GM13977 (cell line): Measurements from ENCODE around the gene CCDC78.

Experiments used
- DNase-seq: peaks from one replicate; pipeline ENCODE4 v3.0.0; 2012; ENCODE audit warnings: low spot score
- in situ Hi-C: fragments of 300-500 bp; cut with MboI; formaldehyde crosslinking; loops from one replicate; pipeline ENCODE4 v1.12.0; 2022; ENCODE audit warnings: low sequenced_read_pairs, low pct_unique_long_range_greater_than_20kb, mixed read lengths, inconsistent platforms; ENCODE audit not compliant: unreplicated experiment
- TF ChIP-seq, protein P1 (sequence below): IDR thresholded peaks from 2 replicates; pipeline ENCODE4 v1.5.1; 2012; ENCODE audit warnings: mild to moderate bottlenecking, control low read depth; ENCODE audit not compliant: insufficient read depth; ENCODE audit errors: extremely low read depth, missing control alignments

Gene CCDC78

DNA sequence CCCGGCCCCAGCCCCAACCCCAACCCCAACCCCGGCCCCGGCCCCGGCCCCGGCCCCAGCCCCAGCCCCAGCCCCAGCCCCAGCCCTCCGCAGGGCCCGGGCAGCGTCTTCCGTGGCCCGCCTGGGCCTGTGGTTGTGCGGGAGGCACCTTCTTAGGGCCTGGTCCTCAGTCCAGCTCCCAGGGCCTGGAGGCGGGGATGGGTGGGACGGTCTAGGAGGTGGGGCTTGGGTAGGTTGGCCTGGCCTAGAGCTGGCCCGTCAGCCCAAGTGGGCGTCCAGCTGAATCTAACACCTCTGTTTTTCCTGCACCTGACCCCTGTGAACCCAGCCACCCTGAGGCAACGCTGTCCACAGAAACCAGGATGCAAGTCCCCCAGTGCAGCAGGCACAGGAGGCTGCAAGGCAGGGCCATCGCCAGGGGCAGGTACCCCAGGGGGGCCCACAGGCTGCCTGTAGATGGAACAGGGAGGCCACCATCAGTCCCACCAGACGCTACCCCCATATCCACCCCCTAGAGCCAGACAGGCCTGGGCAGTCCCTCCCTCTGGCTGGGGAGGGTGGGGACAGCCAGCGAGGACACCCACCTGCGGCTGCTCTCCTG, 43.0 kb upstream of the CCDC78 start:
- DNase-seq = no peak
- in situ Hi-C loops = no loop called here
- TF ChIP-seq, protein P1, sequence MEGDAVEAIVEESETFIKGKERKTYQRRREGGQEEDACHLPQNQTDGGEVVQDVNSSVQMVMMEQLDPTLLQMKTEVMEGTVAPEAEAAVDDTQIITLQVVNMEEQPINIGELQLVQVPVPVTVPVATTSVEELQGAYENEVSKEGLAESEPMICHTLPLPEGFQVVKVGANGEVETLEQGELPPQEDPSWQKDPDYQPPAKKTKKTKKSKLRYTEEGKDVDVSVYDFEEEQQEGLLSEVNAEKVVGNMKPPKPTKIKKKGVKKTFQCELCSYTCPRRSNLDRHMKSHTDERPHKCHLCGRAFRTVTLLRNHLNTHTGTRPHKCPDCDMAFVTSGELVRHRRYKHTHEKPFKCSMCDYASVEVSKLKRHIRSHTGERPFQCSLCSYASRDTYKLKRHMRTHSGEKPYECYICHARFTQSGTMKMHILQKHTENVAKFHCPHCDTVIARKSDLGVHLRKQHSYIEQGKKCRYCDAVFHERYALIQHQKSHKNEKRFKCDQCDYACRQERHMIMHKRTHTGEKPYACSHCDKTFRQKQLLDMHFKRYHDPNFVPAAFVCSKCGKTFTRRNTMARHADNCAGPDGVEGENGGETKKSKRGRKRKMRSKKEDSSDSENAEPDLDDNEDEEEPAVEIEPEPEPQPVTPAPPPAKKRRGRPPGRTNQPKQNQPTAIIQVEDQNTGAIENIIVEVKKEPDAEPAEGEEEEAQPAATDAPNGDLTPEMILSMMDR = no peak

DNA sequence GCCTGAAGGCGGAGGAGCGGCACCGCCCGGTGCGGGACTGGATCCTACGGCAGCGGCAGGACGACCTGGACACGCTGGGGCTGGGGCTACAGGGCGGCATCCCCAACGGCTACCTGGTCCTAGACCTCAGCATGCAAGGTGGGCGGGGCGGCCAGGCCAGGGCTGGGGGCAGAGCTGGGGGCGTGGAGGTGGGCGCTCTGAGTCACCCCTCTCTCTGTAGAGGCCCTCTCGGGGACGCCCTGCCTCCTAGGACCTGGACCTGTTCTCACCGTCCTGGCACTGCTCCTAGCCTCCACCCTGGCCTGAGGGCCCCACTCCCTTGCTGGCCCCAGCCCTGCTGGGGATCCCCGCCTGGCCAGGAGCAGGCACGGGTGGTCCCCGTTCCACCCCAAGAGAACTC, 42.2 kb upstream of the CCDC78 start:
- in situ Hi-C loops = no loop called here
- DNase-seq = no peak
- TF ChIP-seq, protein P1 = no peak

DNA sequence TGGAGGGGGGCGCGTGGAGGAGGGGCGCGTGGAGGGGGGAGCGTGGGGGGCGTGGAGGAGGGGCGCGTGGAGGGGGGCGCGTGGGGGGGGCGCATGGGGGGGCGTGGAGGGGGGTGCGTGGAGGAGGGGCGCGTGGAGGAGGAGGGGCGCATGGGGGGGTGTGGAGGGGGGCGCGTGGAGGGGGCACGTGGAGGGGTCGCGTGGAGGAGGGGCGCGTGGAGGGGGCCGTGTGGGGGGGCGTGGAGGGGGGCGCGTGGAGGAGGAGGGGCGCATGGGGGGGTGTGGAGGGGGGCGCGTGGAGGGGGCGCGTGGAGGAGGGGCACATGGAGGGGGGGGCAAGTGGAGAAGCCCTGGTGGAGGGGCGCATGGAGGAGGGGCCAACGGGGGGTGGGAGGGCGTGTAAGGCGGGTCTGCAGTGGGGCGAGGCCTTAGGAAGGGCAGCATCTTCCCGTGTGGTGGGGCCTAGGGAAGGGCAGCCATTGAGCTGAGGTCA, 41.5 kb upstream of the CCDC78 start:
- TF ChIP-seq, protein P1 = no peak
- in situ Hi-C loops = no loop called here
- no peak for DNase-seq

DNA sequence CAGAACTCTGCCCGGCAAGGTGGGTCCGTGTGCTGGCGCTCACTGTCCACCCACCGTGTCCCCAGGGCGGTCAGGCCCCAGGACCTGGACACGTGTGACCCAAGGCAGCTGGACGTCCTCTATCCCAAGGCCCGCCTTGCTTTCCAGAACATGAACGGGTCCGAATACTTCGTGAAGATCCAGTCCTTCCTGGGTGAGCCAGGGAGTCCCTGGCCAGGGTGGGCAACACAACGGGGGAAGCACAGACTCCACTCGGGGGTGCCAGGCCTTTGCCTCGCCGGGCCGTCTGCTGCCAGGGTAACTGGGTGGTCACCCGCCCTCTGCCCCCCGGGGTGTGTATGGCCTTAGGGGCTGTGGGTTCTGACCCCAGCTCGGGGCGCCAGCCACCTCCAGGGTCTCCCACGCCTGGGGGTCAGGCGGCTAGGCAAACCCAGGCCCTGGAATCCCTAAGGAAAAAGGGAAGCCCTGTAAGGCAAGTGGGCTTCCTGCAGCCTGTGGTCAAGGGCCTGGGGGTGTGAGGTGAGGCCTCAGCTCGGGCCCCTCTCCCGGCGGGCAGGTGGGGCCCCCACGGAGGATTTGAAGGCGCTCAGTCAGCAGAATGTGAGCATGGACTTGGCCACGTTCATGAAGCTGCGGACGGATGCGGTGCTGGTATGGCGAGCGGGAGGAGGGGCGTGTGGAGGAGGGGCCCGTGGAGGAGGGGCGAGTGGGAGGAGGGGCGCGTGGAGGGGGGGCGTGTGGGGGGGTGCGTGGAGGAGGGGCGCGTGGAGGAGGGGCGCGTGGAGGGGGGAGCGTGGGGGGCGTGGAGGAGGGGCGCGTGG, 40.8 kb upstream of the CCDC78 start:
- TF ChIP-seq, protein P1 = no peak
- in situ Hi-C loops = no loop called here

DNA sequence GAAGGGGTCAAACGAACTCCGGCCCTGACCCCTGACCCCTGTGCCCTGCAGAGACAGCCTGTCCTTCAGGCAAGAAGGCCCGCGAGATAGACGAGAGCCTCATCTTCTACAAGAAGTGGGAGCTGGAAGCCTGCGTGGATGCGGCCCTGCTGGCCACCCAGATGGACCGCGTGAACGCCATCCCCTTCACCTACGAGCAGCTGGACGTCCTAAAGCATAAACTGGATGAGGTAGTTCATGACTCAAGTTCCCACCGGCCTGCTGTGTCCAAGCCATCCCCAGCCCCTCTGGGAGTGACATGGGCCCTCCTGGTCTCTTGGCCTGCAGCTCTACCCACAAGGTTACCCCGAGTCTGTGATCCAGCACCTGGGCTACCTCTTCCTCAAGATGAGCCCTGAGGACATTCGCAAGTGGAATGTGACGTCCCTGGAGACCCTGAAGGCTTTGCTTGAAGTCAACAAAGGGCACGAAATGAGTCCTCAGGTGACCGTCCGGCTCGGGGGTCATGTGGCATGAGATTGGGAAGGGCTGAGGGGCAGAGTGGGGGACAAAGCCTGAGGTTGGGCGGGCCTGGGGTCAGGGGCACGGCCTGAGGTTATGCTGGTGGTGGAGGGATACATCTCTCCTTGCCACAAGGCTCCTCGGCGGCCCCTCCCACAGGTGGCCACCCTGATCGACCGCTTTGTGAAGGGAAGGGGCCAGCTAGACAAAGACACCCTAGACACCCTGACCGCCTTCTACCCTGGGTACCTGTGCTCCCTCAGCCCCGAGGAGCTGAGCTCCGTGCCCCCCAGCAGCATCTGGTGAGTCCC, 40.0 kb upstream of the CCDC78 start:
- TF ChIP-seq, protein P1 = no peak
- no peak for DNase-seq
- in situ Hi-C loops = no loop called here

More for the DNA sequence above, 40.8 kb upstream of the CCDC78 start:
- no peak for DNase-seq

DNA sequence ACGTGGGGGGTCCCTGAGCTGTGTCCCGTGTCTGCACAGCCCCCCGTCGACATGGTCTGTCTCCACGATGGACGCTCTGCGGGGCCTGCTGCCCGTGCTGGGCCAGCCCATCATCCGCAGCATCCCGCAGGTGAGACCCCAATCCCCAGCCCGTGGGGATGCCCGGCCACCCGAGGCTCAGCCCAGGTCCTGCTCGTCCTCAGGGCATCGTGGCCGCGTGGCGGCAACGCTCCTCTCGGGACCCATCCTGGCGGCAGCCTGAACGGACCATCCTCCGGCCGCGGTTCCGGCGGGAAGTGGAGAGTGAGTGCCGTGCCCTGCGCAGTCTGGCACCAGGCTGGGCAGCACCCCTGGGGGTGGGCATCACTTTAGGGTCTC, 39.2 kb upstream of the CCDC78 start:
- in situ Hi-C loops = no loop called here
- DNase-seq = no peak
- TF ChIP-seq, protein P1 = no peak
